Measurements from ENCODE around the gene GRM6. TPM values are rescaled to one million over a fixed set of nuclear protein-coding genes. Genes with fewer than 3 reads are reported as not detected.

The GRM6 gene
- total and polyA plus RNA-seq, 9 of the 15 experiments (the other 6 are each of a cell fraction or from before 2014, with no cell fraction given) = not detected

- BruUV-seq (replicated peaks) = no TSS peak
- Histone ChIP-seq H3K36me3 (ENCODE audit: control insufficient read depth, insufficient read depth, low read length) (no peaks in the 10 kb centered on the region), H3K4me2 (ENCODE audit: insufficient read depth, low read length) (no peak overlapping the region), H3K79me2 (ENCODE audit: control insufficient read depth, insufficient read depth, low read length) (no peaks in the 10 kb centered on the region), H3K4me3 (no peak overlapping the region), H4K20me1 (replicated peaks; ENCODE audit: control insufficient read depth, insufficient read depth, low read length) (no peaks in the 10 kb centered on the region), H3K9me3 (replicated peaks; ENCODE audit: control insufficient read depth, insufficient read depth, low read depth, low read length) (no peaks in the 10 kb centered on the region), H3K9me1 (ENCODE audit: control insufficient read depth, insufficient read depth, low read length) (no peaks in the 10 kb centered on the region), H2AFZ (ENCODE audit: low read depth, low read length) (no peak overlapping the region), H3K9ac (ENCODE audit: insufficient read depth in 1 of 2, low read depth in 2 of 2, low read length in 2 of 2) (no peak overlapping the region), H3K27me3 (ENCODE audit: control insufficient read depth in 2 of 2, insufficient read depth in 2 of 2, low read length in 2 of 2) (peaks cover 0 to 42% of the 10 kb centered on the region in 2 experiments; a peak in 2 of 5 replicates), H3K4me1 (replicated peaks in 1 of 2; ENCODE audit: control insufficient read depth in 2 of 2, insufficient read depth in 2 of 2, low read length in 2 of 2) (no peaks in the 10 kb centered on the region; a peak in 1 of 5 replicates), H3K27ac (ENCODE audit: extremely low read depth, low read depth, low read length) (no peak overlapping the region)
- intact Hi-C loops (cut with micrococcal nuclease) = no loop called here
- ATAC-seq = no peak
- CTCF ChIA-PET (ENCODE audit: low intra/inter-chr PET ratio) = no interaction called here
- DNase-seq (ENCODE audit: extremely low read depth in 1 of 4, low spot score in 3 of 4) = no peak
- POLR2A ChIA-PET = no interaction called here
- TF ChIP-seq CLOCK (CRISPR knock-in tag; IDR thresholded peaks at IDR 0.05; ENCODE audit: borderline replicate concordance) (no peak), BHLHE40 (IDR thresholded peaks at IDR 0.05; ENCODE audit: low read length) (0 out of 2 replicates have a peak, but pooled peaks have one; percentile 8), ZBTB17 (CRISPR knock-in tag; IDR thresholded peaks at IDR 0.05) (no peak)
- FAIRE-seq = no peak
- in situ Hi-C loops (cut with MboI) = no loop called here
- WGBS (ENCODE audit: insufficient coverage, low coverage, missing lambda C conversion rate) = 8% methylated on average over 15 of the region's 17 CpGs
Observed at GRCh38 chr5:178982941-178983340, 12.2 kb downstream of the GRM6 start.

Measured in K562 (cell line).